HG03097 (cell line): Measurements from ENCODE around the gene HTR6.
"Not testable (repeated sequence)": the region's sequence is repeated elsewhere in the genome, so short reads cannot be mapped to it uniquely, and the experiment has no call there.

Experiments used
- ATAC-seq: cut with Tn5 transposase; IDR thresholded peaks from one replicate; pipeline ENCODE4 v1.9.1; 2021; ENCODE audit not compliant: unreplicated experiment, low FRiP score

HTR6 gene

DNA sequence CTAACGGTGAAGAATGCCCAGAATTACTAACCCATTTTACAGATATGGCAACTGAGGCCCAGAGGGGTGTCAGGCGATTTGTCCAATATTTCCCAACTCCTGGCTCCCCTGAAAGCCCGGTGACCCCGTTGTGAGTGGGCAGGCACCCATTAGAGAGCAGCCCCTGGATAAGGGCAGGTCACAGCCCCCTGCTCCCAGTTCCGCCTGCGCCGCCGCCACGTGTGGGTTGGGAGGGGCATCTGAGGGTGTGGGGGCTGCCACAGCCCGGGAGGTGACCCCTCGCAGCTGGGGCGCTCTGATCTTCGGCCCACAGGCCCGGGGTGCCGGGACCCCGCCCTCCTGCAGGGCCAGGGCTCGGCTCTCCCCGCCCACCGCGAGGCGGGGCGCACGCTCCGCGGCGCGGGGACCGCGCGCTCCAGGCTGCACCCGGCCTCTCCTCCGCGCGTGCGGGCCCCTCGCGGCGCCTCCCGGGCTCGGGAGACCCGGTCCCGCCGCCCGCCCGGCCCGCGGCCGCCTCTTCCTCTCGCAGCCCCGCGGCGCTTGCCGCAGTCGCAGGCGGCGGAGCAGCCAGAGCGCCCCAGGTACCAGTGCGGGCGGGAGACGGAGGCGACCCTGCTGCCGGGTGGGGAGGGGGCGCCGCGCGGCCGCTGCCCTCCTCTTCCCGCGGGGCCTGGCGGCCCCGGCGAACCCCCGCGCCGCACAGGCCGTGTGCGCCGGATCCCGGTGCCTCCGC is at the start of gene HTR6:
TSS of gene HTR6 (plus strand) at position 423 of the 733 bp plus-strand sequence. CDS start 879 bp downstream, outside the sequence.
- ATAC-seq = no peak

GRCh38 chr1:19615438-19615837 is 49.2 kb upstream of the HTR6 start:
- ATAC-seq = no peak

DNA sequence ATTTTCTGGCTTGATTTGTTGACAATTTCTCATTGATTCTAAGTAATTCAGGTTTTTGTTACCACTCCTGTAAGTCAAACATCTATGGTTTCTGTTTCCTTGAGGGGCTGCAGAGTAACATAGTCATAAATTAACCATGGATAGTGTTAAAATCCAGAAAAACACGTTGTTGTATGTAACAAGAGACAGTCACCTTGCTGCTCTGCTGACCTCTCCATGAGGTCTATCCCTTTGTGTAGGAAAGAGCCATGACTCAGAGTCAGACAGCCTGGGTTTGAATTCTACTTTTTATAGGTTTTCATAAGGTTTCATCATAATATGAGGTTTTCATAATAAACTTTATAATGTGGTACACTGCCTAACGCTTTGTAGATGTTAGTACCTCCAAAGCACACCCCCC is 48.2 kb upstream of the HTR6 start:
- ATAC-seq = no peak

DNA sequence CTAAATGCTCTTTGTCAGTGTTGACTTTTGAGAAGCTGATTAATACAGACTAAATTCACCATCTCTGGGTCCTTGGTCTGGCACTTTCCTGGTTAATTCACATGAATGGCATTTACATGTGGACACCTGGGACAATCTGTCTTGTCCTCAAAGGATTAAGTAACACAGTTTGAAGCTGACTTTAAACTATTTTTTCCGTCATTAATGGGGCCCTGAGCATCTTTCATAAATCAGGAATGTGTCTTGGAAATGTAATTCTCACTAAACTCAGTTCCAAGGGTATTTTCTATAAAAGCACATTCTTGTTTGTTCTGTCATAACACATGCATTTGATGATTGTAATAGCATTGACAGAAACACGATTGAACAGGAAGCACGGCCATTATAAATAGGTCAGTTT is 47.3 kb upstream of the HTR6 start:
- no peak for ATAC-seq

DNA sequence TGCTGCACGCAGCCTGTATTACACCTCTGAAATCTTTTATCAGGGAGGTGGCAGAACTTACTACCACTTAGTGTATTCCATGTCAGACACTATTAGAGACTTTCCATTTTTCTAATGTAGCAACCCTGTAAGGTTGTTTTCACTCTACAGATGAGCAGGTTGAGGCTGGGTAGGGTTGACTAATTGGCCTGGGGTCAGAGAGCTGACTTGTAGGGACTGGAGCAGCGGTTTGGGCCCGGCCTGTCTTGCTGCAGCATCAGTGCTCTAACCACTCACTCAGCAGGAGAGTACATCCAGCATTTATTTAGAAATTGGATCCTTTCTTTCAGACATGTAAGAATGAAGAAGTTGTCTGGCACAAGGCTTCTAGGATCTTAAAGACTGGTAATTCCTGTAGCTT is 46.2 kb upstream of the HTR6 start:
- no peak for ATAC-seq

GRCh38 chr1:19619697-19620384 is 44.8 kb upstream of the HTR6 start:
- ATAC-seq = no peak

DNA sequence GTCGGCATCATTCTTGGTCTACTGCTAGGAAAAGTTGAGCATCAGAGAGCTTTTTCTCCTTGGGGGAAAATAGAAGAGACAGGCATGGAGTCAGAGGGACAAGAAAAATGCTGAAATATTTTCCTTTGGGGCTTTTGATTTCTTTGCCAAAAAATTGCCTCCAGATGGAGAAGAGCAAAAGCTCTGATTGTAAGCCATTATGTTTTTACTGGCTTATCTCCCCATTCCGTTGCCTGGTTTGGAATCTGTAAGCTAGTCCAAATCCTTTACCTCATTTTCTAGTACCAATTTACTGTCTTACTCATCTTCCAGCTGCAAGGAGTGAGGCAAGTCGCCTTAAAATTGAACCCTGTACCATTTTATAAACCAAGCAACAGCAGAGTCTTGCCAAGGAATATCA is 43.9 kb upstream of the HTR6 start:
- ATAC-seq = no peak

DNA sequence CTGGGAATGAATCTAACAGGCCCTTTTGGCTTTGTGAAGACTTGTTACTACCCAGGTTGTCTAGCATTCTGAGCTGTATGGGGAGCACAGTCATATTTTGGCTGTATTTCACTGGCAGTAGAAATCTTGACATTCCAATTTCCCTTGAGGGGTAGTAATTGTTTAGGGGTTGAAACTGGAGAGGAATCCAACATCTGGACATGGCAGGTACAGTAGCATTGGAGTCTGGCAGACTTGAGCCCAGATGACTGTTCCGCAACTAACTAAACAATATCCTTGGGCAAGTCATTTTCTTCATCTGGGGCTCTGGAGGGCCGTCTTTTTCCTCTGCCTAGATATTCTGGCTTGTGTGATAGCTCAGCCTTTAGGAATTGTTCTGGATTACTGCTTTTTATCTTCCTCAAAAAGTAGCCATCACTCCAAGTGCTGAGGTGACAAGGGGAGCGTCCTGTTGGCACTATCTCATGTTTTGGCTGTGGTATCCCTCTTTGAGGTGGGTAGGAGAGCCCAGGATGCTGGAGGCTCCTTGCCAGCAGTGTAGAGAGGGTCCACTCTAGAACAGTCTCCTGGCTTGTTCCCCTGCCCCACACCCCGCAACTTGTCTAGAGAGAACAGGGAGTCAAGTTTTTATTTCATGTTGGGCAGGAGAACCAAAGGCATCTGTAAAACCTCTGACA is 43.3 kb upstream of the HTR6 start:
- no peak for ATAC-seq

DNA sequence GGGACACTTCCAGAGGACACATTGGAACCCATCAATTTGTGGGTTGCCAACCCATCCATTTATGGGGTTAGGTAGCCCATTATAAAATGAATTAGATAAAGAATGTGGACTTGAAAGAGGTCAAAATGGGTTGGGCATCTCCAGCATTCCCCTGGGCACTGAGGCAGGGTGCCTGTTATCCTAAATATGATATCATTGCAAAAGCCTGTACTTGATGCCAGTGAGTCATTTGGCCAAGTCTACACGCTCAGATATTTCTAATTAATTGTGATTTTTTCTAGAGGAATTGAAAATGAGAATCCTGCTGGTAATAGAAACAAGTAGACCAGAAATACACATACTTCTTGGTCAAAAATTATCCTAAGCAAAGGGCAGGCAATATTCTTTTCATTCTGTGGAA is 42.5 kb upstream of the HTR6 start:
- no peak for ATAC-seq

GRCh38 chr1:19623523-19623922 is 41.2 kb upstream of the HTR6 start:
- no peak for ATAC-seq

DNA sequence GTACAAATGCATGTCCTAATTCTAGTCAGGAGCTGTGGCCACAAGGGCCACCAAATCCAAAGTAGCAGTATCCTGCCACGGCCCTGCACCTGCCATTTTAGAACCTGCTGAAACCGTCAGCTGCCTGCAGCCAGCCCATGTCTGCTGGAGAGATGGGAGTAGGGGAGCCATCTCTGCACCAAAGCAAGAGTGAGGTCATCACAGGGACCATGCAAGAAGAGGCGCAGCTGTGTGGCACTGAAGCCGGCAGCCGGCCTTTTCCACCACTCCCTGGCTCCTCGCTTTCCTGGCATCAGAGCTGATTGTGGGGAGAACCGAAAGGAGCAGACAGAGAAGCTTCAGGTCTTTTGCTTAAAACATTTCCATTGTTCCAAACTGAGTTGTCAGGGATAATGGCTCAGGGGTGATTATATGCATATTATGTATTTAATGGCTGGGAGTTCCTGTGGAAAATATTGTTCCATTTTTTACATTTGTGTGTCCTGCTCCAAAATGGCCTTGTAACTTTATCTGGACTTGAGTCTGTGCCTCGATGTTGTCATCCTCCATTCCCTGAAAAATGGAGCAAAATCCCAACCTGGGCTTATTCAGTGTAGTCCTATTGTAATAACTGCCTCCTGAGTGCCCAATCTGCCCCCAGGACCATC is 39.3 kb upstream of the HTR6 start:
- no peak for ATAC-seq

DNA sequence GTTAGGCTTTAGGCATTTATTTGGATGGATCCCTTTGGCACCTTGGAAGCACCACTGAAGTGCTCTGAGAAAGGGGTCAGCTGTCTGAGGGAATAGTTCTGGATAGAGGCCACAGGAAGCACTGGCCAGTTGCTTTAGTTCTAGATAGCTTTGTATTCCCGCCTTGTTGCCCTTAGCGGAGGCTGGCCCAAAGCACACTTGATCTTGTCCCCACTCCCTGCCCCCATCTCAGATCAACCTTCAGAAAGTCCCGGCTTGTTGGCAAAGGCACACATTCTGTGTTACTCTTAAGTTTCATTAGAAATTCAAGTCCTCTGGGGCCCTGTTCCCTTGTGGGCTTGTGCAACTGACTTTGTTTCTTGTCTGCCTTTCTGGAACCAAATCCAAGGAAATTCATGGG is 35.8 kb upstream of the HTR6 start:
- no peak for ATAC-seq

GRCh38 chr1:19629357-19629756 is 35.3 kb upstream of the HTR6 start:
- no peak for ATAC-seq

GRCh38 chr1:19630192-19630591 is 34.5 kb upstream of the HTR6 start:
- not testable (repeated sequence) for ATAC-seq

GRCh38 chr1:19630720-19631395 is 33.8 kb upstream of the HTR6 start:
- ATAC-seq = no peak

GRCh38 chr1:19632211-19632610 is 32.5 kb upstream of the HTR6 start:
- ATAC-seq = no peak

- ATAC-seq = no peak
Observed at GRCh38 chr1:19633106-19633505, 31.6 kb upstream of the HTR6 start.

DNA sequence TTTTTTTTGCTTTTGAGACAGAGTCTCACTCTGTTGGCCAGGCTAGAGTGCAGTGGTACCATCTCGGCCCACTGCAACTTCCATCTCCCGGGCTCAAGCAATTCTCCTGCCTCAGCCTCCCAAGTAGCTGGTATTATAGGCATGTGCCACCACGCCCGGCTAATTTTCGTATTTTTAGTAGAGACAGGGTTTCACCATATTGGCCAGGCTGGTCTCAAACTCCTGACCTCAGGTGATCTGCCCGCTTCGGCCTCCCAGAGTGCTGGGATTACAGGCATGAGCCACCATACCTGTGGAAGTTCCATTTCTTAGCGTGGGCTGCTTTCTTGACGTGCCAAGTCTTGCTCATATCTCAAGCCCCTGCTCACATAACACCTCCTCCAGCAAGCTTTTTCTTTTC is 29.6 kb upstream of the HTR6 start:
- ATAC-seq = not testable (repeated sequence)

- no peak for ATAC-seq
Observed at GRCh38 chr1:19635646-19636045, 29.0 kb upstream of the HTR6 start.

DNA sequence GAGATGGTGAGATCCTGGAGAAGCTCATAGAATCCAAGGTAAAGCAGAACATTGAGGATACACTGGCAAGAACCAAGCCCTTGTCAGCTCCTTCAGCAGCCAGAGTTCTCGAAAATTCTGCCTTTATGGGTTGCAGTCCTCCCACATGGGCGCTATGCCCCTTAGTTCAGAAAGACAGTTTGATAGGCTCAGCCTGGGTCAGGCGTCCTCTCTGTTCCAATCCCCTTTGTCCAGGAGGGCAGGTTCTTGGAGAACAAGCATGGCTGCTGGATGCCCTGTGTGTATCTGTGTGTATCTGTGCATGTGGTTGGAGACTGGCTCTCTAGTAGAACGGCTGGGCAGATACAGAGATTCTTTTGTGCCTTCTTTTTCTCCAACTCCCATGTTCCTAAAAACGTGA is 28.6 kb upstream of the HTR6 start:
- ATAC-seq = no peak

GRCh38 chr1:19636749-19637148 is 27.9 kb upstream of the HTR6 start:
- not testable (repeated sequence) for ATAC-seq
